ENCODE data around the gene PLCH1.

PLCH1 gene

DNA sequence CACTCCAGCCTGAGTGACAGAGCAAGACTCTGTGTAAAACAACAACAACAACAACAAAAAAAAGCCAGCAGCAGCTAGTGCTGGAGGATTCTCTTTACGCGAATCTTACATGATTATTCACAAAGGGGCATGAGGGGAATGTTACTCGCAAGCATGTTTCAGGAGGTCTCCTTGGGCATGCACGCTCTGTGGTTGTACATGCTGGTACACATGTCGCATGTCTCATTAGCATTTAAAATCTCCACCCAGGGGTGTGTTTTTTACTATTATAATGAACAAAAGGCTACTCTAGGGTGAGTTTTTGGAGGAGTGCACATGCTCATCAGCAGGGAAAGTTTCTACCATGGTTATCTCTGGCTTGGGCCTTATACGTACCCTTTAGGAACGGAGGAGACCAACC lies 12.7 kb upstream of the PLCH1 start:
- no peak overlapping the region for H3K4me3 ChIP-seq (ENCODE audit: low read depth, low read length)
- DNase-seq (ENCODE audit: low read depth), result no peak
- TF ChIP-seq CTCF (IDR thresholded peaks at IDR 0.05; ENCODE audit: insufficient read depth, low read depth, low read length, missing control alignments), result no peak

GRCh38 chr3:155753038-155753639 lies 8.3 kb upstream of the PLCH1 start:
- peak; percentile 36 for DNase-seq (ENCODE audit: low read depth)
- peak; percentile 33 for TF ChIP-seq CTCF (IDR thresholded peaks at IDR 0.05; ENCODE audit: insufficient read depth, low read depth, low read length, missing control alignments)
- no peak overlapping the region for H3K4me3 ChIP-seq (ENCODE audit: low read depth, low read length)

DNA sequence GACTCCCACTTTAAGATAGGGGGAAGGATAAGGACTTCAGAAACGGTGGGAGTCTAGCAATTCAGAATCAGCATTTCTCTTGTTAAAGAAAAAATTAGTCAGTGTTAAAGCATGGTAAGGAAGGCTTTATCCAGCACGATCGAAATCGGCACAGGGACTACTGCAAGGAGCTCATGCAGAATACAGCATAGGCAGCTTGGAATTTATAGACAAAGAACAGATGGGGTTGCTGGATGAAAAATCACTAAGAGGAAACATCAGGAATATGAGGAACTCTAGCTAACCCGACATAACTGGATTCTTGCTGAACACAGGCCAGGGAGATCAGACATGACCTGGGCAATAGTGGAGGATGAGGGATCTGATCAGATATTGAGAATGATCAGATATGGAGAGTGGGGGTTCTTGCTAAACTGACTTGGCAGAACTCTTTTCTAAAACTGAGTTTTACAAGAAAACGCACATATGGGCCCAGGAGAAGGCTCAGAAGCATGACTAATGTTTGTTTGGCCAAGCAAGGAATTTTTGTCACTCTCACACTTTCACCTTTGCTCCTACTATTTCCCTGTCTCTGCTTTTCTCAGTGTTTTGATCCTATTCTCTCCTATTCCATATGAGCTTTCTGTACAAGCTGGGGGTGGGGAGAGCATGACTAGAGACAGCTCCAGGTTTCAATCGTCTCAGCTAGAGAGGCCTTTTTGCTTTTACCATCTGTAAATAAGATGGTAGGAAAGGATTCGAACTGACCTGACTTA lies 3.9 kb upstream of the PLCH1 start:
- TF ChIP-seq CTCF (IDR thresholded peaks at IDR 0.05; ENCODE audit: insufficient read depth, low read depth, low read length, missing control alignments), result no peak
- no peak overlapping the region for H3K4me3 ChIP-seq (ENCODE audit: low read depth, low read length)
- DNase-seq (ENCODE audit: low read depth), result no peak

DNA sequence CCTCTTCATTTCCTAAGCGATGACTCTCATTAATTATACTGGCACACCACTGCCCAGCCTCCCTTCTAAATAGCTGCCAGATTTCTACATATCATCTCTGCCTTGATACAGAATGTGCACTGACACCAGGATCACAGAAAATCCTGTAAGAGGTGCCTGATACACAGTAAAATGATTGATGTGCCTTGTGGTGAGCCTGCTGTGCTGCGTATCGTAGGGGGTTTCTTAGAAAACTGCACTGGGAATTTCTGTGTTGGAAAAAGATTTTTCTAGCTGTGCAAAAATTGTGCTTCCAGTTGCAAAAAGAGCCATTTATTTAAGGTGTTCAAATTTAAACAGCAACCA lies 3.0 kb upstream of the PLCH1 start:
- no peak for DNase-seq (ENCODE audit: low read depth)
- no peak for TF ChIP-seq CTCF (IDR thresholded peaks at IDR 0.05; ENCODE audit: insufficient read depth, low read depth, low read length, missing control alignments)
- H3K4me3 ChIP-seq (ENCODE audit: low read depth, low read length), result no peak overlapping the region

DNA sequence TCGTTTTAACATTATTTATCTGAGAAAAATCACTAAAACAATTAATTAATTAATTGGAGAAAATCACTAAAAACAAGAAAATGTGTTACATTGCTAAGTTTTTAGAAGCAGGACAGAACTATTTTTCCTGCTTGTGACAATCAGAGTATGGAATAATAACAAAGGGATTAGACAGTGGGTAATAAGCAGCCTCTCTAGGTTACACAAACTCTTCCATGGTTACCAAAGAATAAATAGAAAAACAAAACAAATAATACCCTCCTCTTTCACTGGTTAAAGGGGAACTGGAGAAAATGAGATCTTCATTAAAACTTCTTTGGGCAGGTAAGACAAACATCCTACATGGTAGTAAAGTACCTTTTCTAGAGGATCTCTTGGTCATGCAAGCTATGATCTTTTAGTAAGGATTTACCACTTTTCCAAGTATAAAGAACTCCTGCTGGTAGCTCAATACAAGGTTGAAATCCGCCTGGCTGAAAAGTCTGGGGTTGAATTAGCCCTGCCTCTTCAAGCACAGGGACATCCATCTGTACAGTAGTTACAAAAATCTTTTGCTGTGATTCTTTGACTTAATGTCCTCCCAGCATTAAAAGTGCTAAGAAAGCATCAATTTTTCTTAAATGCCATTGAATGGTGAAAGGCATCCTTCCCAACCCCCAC lies 2.5 kb upstream of the PLCH1 start:
- TF ChIP-seq CTCF (IDR thresholded peaks at IDR 0.05; ENCODE audit: insufficient read depth, low read depth, low read length, missing control alignments), result no peak
- no peak for DNase-seq (ENCODE audit: low read depth)
- H3K4me3 ChIP-seq (ENCODE audit: low read depth, low read length), result no peak overlapping the region

DNA sequence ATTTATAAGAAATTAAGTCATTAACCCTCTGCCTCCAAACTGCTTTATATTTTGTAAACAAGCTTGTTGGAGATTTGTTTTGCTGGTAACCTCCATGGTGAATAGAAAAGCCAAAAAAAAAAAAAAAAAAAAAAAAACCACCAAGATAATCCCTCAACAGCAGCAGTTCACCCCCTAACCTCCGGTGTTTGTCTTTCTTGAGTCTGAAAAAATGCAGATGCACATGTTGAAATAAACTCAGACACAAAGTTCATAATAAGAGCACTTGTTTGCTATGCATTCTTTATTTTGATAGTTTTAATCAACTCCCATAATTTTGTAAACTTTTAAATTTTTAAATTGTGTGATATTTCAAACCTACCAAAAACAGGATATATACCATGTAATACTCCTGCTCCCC lies 1.8 kb upstream of the PLCH1 start:
- H3K4me3 ChIP-seq (ENCODE audit: low read depth, low read length), result no peak overlapping the region
- no peak for DNase-seq (ENCODE audit: low read depth)
- no peak for TF ChIP-seq CTCF (IDR thresholded peaks at IDR 0.05; ENCODE audit: insufficient read depth, low read depth, low read length, missing control alignments)
